HEK293T (cell line): ENCODE data around the gene FCER2.

Experiments
- CTCF ChIA-PET: fragments of 350-600 bp; formaldehyde crosslinking; extraction: SDS; loops from one replicate; lab custom pipeline; 2021; ENCODE audit warnings: antibody characterized with exemption, inconsistent platforms; lab: Yijun Ruan, JAX
- POLR2A ChIA-PET: fragments of 350-600 bp; formaldehyde crosslinking; extraction: SDS; loops from one replicate; lab custom pipeline; 2020; ENCODE audit warnings: antibody characterized with exemption, inconsistent platforms; lab: Yijun Ruan, JAX
- DNase-seq: peaks from one replicate; pipeline ENCODE4 v3.0.0; 2012; ENCODE audit warnings: mixed read lengths; ENCODE audit errors: extremely low spot score
- ARNT ChIP-seq: fragments of 450-650 bp; IDR thresholded peaks from 2 replicates; pipeline ENCODE4 v1.6.1; 2017; ENCODE audit warnings: mild to moderate bottlenecking
- BHLHE40 ChIP-seq: fragments of 450-650 bp; IDR thresholded peaks from 2 replicates; pipeline ENCODE4 v1.6.1; 2016; ENCODE audit warnings: mild to moderate bottlenecking, moderate library complexity, borderline replicate concordance
- CTBP1 ChIP-seq: fragments of 450-650 bp; IDR thresholded peaks from 2 replicates; pipeline ENCODE4 v1.6.1; 2016; ENCODE audit warnings: borderline replicate concordance
- ELF4 ChIP-seq: fragments of 450-650 bp; IDR thresholded peaks from 2 replicates; pipeline ENCODE4 v1.6.1; 2017; ENCODE audit warnings: antibody characterized with exemption
- FOXA1 ChIP-seq: fragments of 450-650 bp; IDR thresholded peaks from 2 replicates; pipeline ENCODE4 v1.6.1; 2016; ENCODE audit warnings: mild to moderate bottlenecking
- FOXK2 ChIP-seq: fragments of 450-650 bp; IDR thresholded peaks from 2 replicates; pipeline ENCODE4 v1.6.1; 2016; ENCODE audit warnings: mild to moderate bottlenecking
- FOXM1 ChIP-seq: fragments of 450-650 bp; IDR thresholded peaks from 2 replicates; pipeline ENCODE4 v1.6.1; 2017; ENCODE audit warnings: mild to moderate bottlenecking, borderline replicate concordance
- HDGF ChIP-seq: fragments of 450-650 bp; IDR thresholded peaks from 2 replicates; pipeline ENCODE4 v1.6.1; 2017; ENCODE audit warnings: antibody characterized with exemption, borderline replicate concordance
- L3MBTL2 ChIP-seq: fragments of 450-650 bp; conservative IDR thresholded peaks from 2 replicates; pipeline ENCODE4 v1.6.1; 2016; ENCODE audit warnings: mild to moderate bottlenecking
- LEF1 ChIP-seq: fragments of 450-650 bp; IDR thresholded peaks from 2 replicates; pipeline ENCODE4 v1.6.1; 2017; ENCODE audit warnings: mild to moderate bottlenecking, borderline replicate concordance
- NFRKB ChIP-seq: fragments of 450-650 bp; IDR thresholded peaks from 2 replicates; pipeline ENCODE4 v1.6.1; 2016; ENCODE audit warnings: mild to moderate bottlenecking, moderate library complexity
- SP1 ChIP-seq: fragments of 450-650 bp; IDR thresholded peaks from 2 replicates; pipeline ENCODE4 v1.6.1; 2017
- SUZ12 ChIP-seq: fragments of 450-650 bp; IDR thresholded peaks from 2 replicates; pipeline ENCODE4 v1.6.1; 2016; ENCODE audit warnings: mild to moderate bottlenecking
- TARDBP ChIP-seq: fragments of 450-650 bp; IDR thresholded peaks from 2 replicates; pipeline ENCODE4 v1.6.1; 2016
- ZNF384 ChIP-seq: fragments of 450-650 bp; IDR thresholded peaks from 2 replicates; pipeline ENCODE4 v1.6.1; 2016
- TF ChIP-seq, protein P1 (sequence below): fragments of 450-650 bp; IDR thresholded peaks from 2 replicates; pipeline ENCODE4 v1.6.1; 2016

The FCER2 gene

GRCh38 chr19:7669641-7670040 lies 32.3 kb downstream of the FCER2 start:
- ChIA-PET POLR2A (interaction anchor here (1.0 to 1.2 kb wide), 2 partner anchors 9 to 11 kb away, joined by 3 to 4 read pairs; partner anchors contain the start of gene TRAPPC5), CTCF (interaction anchor here (0.6 to 1.6 kb wide), 2 partner anchors 11 to 156 kb away, joined by 4 to 9 read pairs; partner anchors contain the start of gene TRAPPC5)
- TF ChIP-seq SUZ12 = no peak
- no peak for TF ChIP-seq FOXM1
- TF ChIP-seq ZNF384 = no peak
- no peak for TF ChIP-seq NFRKB
- DNase-seq = no peak

DNA sequence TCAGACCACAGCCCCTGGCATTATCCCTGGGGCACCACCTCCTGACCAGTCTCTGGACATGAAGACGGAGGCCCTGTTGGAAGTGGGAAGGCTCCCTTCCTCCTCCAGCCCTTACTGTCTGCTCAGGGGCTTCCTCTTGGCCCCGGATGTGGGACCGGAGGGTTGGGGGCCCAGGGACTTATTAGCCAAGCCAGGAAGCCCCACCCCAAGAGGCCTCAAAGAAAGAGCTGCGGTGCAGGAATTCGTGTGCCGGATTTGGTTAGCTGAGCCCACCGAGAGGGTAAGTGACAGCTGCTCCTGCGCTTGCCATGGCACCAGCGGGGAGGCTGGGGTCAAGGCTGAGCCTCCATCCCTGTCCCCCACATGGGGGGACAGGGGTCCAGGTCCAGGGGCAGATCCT lies 33.1 kb downstream of the FCER2 start, which contains the start of gene RETN:
Gene RETN (plus strand): TSS at position 208 of the 400 bp plus-strand sequence. CDS start 278 bp downstream, outside the sequence.
- no peak for TF ChIP-seq ELF4
- no peak for TF ChIP-seq ARNT
- TF ChIP-seq L3MBTL2 = no peak
- TF ChIP-seq, protein P1, sequence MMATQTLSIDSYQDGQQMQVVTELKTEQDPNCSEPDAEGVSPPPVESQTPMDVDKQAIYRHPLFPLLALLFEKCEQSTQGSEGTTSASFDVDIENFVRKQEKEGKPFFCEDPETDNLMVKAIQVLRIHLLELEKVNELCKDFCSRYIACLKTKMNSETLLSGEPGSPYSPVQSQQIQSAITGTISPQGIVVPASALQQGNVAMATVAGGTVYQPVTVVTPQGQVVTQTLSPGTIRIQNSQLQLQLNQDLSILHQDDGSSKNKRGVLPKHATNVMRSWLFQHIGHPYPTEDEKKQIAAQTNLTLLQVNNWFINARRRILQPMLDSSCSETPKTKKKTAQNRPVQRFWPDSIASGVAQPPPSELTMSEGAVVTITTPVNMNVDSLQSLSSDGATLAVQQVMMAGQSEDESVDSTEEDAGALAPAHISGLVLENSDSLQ = no peak
- TF ChIP-seq FOXA1 = no peak
- no peak for TF ChIP-seq NFRKB
- TF ChIP-seq TARDBP = no peak
- TF ChIP-seq FOXM1 = no peak
- POLR2A ChIA-PET = interaction anchor here (1.0 kb wide), 1 partner anchor 8 kb away, joined by 3 read pairs; no protein-coding TSS in a partner anchor
- no peak for DNase-seq
- CTCF ChIA-PET = interaction anchor here (1.2 to 1.6 kb wide), 2 partner anchors 12 to 16 kb away, joined by 3 to 9 read pairs; partner anchors contain the start of gene TRAPPC5

- POLR2A ChIA-PET = interaction anchor here (1.2 kb wide), 1 partner anchor 16 kb away, joined by 3 read pairs; the partner anchor contains the start of gene TRAPPC5
- no peak for DNase-seq
- CTCF ChIA-PET = no interaction called here
- TF ChIP-seq LEF1 (no peak), FOXK2 (no peak), HDGF (no peak), NFRKB (no peak), FOXA1 (no peak), ELF4 (no peak), TARDBP (no peak), ZNF384 (no peak), SP1 (no peak), FOXM1 (no peak), L3MBTL2 (no peak), CTBP1 (no peak), SUZ12 (no peak), ARNT (no peak), BHLHE40 (no peak)
- TF ChIP-seq, protein P1 = no peak
Observed at GRCh38 chr19:7665076-7665475, 36.9 kb downstream of the FCER2 start.

DNA sequence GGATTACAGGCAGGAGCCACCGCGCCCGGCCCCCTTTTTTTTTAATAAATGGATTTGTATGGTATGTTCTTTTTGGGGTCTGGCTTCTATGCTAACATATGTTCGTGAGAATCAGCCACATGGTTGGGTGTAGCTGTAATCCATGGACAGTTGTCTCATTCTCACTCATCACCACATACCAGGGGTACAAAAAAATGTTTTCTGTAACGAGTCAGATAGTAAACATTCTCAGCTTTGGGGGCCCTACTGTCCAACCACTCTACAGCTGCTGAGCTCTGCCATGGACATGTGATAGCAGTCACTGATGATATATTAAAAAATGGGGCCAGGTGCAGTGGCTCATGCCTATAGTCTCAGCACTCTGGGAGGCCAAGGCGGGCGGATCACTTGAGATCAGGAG lies 38.2 kb downstream of the FCER2 start:
- CTCF ChIA-PET = no interaction called here
- POLR2A ChIA-PET = no interaction called here
- DNase-seq = no peak
- TF ChIP-seq SUZ12 (no peak), SP1 (no peak), ARNT (no peak), HDGF (no peak)
- TF ChIP-seq, protein P1 = no peak

GRCh38 chr19:7662657-7663056 lies 39.3 kb downstream of the FCER2 start:
- ChIA-PET POLR2A (interaction anchor here (2.2 kb wide), 1 partner anchor 18 kb away, joined by 7 read pairs; the partner anchor contains the start of gene TRAPPC5), CTCF (no interaction called here)
- TF ChIP-seq FOXA1 (no peak), SUZ12 (no peak)
- DNase-seq = no peak

- ChIA-PET POLR2A (interaction anchor here (2.2 kb wide), 1 partner anchor 19 kb away, joined by 7 read pairs; the partner anchor contains the start of gene TRAPPC5), CTCF (interaction anchor here (1.0 kb wide), 1 partner anchor 10 kb away, joined by 4 read pairs; no protein-coding TSS in a partner anchor)
- no peak for TF ChIP-seq SUZ12
- TF ChIP-seq CTBP1 = no peak
- TF ChIP-seq L3MBTL2 = no peak
- TF ChIP-seq, protein P1 = no peak
- TF ChIP-seq ELF4 = no peak
- no peak for TF ChIP-seq FOXM1
- no peak for DNase-seq
Observed at GRCh38 chr19:7661744-7662538, 40.0 kb downstream of the FCER2 start.
